ENCODE measurements around the gene RAB18. TPM values are rescaled to one million over a fixed set of nuclear protein-coding genes. Genes with fewer than 3 reads are reported as not detected.
"Not testable (repeated sequence)": the region's sequence is repeated elsewhere in the genome, so short reads cannot be mapped to it uniquely, and the experiment has no call there.

RAB18 gene
- total RNA-seq, 2 donors from 2014 or later = 56.4 to 70.6 TPM

DNA sequence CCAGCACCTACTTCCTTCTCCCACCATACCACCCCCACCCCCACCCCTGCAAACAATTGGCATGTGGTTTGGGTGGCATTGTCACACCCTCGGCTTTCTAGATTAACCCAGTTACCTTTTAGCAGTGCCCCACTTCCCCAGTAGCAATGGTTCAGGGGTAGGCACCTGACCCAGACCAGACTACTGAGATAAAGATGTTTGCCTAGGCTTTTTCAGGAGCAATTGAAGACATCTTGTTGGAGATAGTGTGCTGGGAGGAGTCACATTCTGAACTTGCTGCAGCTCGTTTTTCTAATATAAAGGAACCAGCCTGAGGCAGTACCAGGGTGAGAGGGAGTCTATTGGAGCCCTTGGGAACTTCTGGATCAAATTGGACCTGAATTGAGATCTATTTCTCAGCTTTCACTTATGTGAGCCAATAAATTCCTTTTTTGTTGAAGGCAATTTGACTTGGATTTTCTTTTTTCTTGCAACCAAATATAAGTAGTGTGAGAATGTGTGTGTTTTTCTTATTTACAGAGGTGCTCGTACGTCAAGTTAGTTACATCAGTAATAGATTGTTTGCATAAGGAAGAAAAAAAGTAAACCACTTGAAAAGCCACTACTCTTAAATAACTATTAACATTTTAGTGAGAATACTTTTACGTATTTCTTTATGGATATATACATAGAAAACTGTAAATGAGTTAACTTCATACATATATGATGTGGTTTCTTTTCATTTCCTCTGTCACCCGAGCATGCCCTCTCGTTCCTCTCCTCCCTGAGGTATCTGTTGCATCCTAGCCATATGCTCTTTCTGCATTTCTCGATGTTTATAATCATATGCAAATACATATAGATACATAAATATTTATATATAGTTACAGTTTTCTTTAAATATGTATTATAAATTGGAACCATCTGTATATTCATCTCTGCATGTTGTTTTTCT is 38.0 kb downstream of the RAB18 start:
- DNase-seq (ENCODE audit: low spot score) (no peak), ATAC-seq (no peak)
- Mint-ChIP-seq H3K9me3 (no peaks in the 10 kb centered on the region), H3K4me1 (ENCODE audit: low read depth in 2 of 2) (peaks cover 29 to 30% of the 10 kb centered on the region in 2 donors), H3K27me3 (no peaks in the 10 kb centered on the region), H3K27ac (peak overlapping the region; percentile 61 to 72), H3K4me3 (peak overlapping the region; percentile 54), H3K36me3 (no peaks in the 10 kb centered on the region)

GRCh38 chr10:27542812-27543211 is 38.7 kb downstream of the RAB18 start:
- Mint-ChIP-seq H3K36me3 (no peaks in the 10 kb centered on the region), H3K4me1 (ENCODE audit: low read depth in 2 of 2) (peaks cover 29 to 30% of the 10 kb centered on the region in 2 donors), H3K27ac (peak overlapping the region; percentile 61 to 72), H3K27me3 (no peaks in the 10 kb centered on the region), H3K4me3 (peak overlapping the region; percentile 54), H3K9me3 (no peaks in the 10 kb centered on the region)
- DNase-seq (ENCODE audit: low spot score) = no peak
- no peak for ATAC-seq

- Mint-ChIP-seq H3K27me3 (no peaks in the 10 kb centered on the region), H3K27ac (no peak overlapping the region), H3K36me3 (no peaks in the 10 kb centered on the region), H3K4me3 (no peak overlapping the region), H3K4me1 (ENCODE audit: low read depth in 2 of 2) (peaks cover 16 to 17% of the 10 kb centered on the region in 2 donors), H3K9me3 (no peaks in the 10 kb centered on the region)
- ATAC-seq (no peak), DNase-seq (ENCODE audit: low spot score) (no peak)
Measured at GRCh38 chr10:27547047-27547446, 42.9 kb downstream of the RAB18 start.

GRCh38 chr10:27547482-27547881 is 43.4 kb downstream of the RAB18 start:
- DNase-seq (ENCODE audit: low spot score) (no peak), ATAC-seq (no peak)
- Mint-ChIP-seq H3K9me3 (no peaks in the 10 kb centered on the region), H3K27me3 (no peaks in the 10 kb centered on the region), H3K4me1 (ENCODE audit: low read depth in 2 of 2) (peaks cover 12 to 13% of the 10 kb centered on the region in 2 donors), H3K27ac (no peak overlapping the region), H3K36me3 (no peaks in the 10 kb centered on the region), H3K4me3 (no peak overlapping the region)

DNA sequence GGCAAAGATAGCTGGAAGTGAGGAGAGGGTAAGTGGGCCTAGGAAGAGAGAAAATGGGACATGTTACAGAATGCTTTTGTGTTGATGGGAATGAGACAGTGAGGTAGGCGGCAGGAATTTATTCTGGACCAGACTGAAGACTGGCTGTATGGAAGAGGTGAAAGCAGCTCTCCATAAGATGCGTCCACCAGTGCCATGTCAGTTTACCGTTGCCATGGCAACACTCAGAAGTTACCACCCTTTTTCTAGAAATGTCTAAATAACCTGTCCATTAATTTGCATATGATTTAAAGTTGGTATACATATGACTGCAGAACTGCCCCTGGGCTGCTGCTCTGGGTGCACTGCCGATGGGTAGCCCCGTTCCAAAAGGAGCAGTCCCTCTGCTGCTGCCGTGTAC is 46.7 kb downstream of the RAB18 start:
- no peaks in the 10 kb centered on the region for H3K27me3 Mint-ChIP-seq
- H3K4me3 Mint-ChIP-seq = no peak overlapping the region
- peaks cover 1 to 5% of the 10 kb centered on the region in 2 donors for H3K4me1 Mint-ChIP-seq (ENCODE audit: low read depth in 2 of 2)
- no peak for ATAC-seq
- DNase-seq (ENCODE audit: low spot score) = no peak
- H3K9me3 Mint-ChIP-seq = no peaks in the 10 kb centered on the region
- no peak overlapping the region for H3K27ac Mint-ChIP-seq
- H3K36me3 Mint-ChIP-seq = no peaks in the 10 kb centered on the region

DNA sequence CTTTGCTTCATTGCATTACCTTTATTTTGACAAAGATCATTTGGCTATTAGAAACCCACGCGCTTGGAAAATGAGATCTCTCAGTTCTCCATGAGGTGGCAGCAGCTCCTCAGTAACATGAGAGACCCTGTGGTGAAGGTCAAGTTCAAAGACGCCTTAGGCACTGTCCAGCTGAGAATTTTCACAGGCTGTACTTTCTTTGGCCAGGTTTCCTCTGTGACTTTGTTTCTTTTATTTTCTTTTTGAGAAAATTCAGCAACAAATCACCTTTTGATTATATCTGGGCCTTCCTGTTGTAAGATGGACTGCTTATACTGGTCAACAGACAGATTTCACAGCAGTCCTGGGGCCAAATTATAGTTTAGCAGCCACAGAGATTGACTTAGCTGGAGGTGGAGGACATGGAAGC is 54.5 kb downstream of the RAB18 start:
- Mint-ChIP-seq H3K4me3 (no peak overlapping the region), H3K9me3 (no peaks in the 10 kb centered on the region), H3K27ac (no peak overlapping the region), H3K4me1 (ENCODE audit: low read depth in 2 of 2) (no peaks in the 10 kb centered on the region), H3K27me3 (no peaks in the 10 kb centered on the region), H3K36me3 (no peaks in the 10 kb centered on the region)
- ATAC-seq (no peak), DNase-seq (ENCODE audit: low spot score) (no peak)

- Mint-ChIP-seq H3K36me3 (no peaks in the 10 kb centered on the region), H3K4me3 (no peak overlapping the region), H3K4me1 (ENCODE audit: low read depth in 2 of 2) (peaks cover 14 to 15% of the 10 kb centered on the region in 2 donors), H3K27me3 (no peaks in the 10 kb centered on the region), H3K9me3 (no peaks in the 10 kb centered on the region), H3K27ac (no peak overlapping the region)
- no peak for ATAC-seq
- no peak for DNase-seq (ENCODE audit: low spot score)
Measured at GRCh38 chr10:27561334-27561733, 57.2 kb downstream of the RAB18 start.

GRCh38 chr10:27564398-27564797 is 60.3 kb downstream of the RAB18 start:
- Mint-ChIP-seq H3K27me3 (no peaks in the 10 kb centered on the region), H3K9me3 (peaks cover 4% of the 10 kb centered on the region), H3K27ac (peak overlapping the region; percentile 6 to 79), H3K36me3 (no peaks in the 10 kb centered on the region), H3K4me3 (peak overlapping the region; percentile 27), H3K4me1 (ENCODE audit: low read depth in 2 of 2) (peaks cover 29 to 32% of the 10 kb centered on the region in 2 donors)
- peak in 1 of 2 donors; percentile 75 for ATAC-seq
- no peak for DNase-seq (ENCODE audit: low spot score)

- no peak for DNase-seq (ENCODE audit: low spot score)
- Mint-ChIP-seq H3K9me3 (peaks cover 4% of the 10 kb centered on the region), H3K27ac (peak overlapping the region; percentile 6 to 79), H3K4me3 (peak overlapping the region; percentile 27), H3K36me3 (no peaks in the 10 kb centered on the region), H3K4me1 (ENCODE audit: low read depth in 2 of 2) (peaks cover 29 to 36% of the 10 kb centered on the region in 2 donors), H3K27me3 (no peaks in the 10 kb centered on the region)
- ATAC-seq = no peak
Measured at GRCh38 chr10:27564880-27565279, 60.8 kb downstream of the RAB18 start.

- H3K36me3 Mint-ChIP-seq = no peaks in the 10 kb centered on the region
- peak; percentile 67 to 78 for ATAC-seq
- H3K4me3 Mint-ChIP-seq = peak overlapping the region; percentile 36
- peaks cover 33 to 40% of the 10 kb centered on the region in 2 donors for H3K4me1 Mint-ChIP-seq (ENCODE audit: low read depth in 2 of 2)
- H3K27me3 Mint-ChIP-seq = no peaks in the 10 kb centered on the region
- peaks cover 4% of the 10 kb centered on the region for H3K9me3 Mint-ChIP-seq
- DNase-seq (ENCODE audit: low spot score) = no peak
- peak overlapping the region; percentile 34 to 77 for H3K27ac Mint-ChIP-seq
Measured at GRCh38 chr10:27568196-27569175, 64.4 kb downstream of the RAB18 start.

DNA sequence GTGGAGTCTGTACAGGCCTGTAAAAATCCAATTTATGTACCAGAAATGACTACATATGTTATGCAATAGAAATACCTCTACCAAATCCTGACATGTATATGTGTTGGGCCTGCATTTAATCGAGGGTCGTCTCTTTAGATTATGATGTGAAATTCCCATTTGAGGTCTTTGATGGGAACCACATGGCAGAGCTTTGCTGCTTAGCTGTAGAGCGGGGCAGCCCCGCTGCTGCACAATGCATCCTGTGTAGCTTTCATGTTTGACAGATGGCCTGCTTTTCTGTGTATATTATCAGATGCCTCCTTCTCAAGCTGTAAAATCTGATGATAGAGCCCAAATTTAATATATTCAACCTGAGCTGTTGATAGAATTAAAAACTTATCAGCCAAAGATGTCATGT is 65.8 kb downstream of the RAB18 start:
- no peaks in the 10 kb centered on the region for H3K36me3 Mint-ChIP-seq
- H3K9me3 Mint-ChIP-seq = peaks cover 4% of the 10 kb centered on the region
- peak overlapping the region in 1 of 2 donors; percentile 0 for H3K27ac Mint-ChIP-seq
- H3K4me3 Mint-ChIP-seq = no peak overlapping the region
- DNase-seq (ENCODE audit: low spot score) (no peak), ATAC-seq (no peak)
- H3K27me3 Mint-ChIP-seq = no peaks in the 10 kb centered on the region
- peaks cover 23 to 29% of the 10 kb centered on the region in 2 donors for H3K4me1 Mint-ChIP-seq (ENCODE audit: low read depth in 2 of 2)

DNA sequence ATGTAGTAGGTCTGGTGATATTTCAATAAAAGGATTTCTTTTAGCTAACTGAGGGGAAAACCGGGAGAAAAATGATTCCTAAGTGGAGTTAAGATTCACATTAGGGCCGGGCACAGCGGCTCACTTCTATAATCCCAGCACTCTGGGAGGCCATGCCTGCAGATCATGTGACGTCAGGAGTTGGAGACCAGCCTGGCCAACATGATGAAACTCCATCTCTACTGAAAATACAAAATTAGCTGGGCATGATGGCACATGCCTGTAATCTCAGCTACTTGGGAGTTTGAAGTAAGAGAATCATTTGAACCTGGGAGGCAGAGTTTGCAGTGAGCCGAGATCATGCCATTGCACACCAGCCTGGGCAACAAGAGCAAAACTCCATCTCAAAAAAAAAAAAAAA is 72.9 kb downstream of the RAB18 start:
- not testable (repeated sequence) for H3K36me3 Mint-ChIP-seq; ATAC-seq; H3K4me3 Mint-ChIP-seq; H3K9me3 Mint-ChIP-seq; DNase-seq (ENCODE audit: low spot score); H3K27ac Mint-ChIP-seq; H3K4me1 Mint-ChIP-seq (ENCODE audit: low read depth in 2 of 2); H3K27me3 Mint-ChIP-seq

DNA sequence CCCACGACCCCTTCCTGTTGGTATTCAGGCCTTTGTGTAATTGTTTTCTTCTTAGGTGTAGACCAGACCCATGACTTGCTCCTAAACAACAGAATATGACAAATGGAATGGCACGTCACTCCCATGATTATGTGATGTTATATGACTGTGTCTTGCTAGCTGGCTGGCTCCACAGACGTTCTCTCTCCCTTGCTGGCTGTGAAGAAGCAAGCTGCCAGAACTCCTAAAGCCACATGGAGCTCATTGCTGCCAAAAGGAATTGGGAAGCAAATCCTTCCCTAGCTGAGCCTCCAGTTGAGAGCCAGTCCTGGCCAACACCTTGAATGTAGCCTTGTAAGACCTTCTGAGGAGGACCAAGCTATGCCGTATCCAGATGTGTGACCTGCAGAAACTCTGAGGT is 74.2 kb downstream of the RAB18 start:
- no peaks in the 10 kb centered on the region for H3K9me3 Mint-ChIP-seq
- H3K36me3 Mint-ChIP-seq = no peaks in the 10 kb centered on the region
- H3K4me1 Mint-ChIP-seq (ENCODE audit: low read depth in 2 of 2) = peaks cover under 1 to 1% of the 10 kb centered on the region in 2 donors
- no peak overlapping the region for H3K27ac Mint-ChIP-seq
- DNase-seq (ENCODE audit: low spot score) (no peak), ATAC-seq (no peak)
- no peak overlapping the region for H3K4me3 Mint-ChIP-seq
- H3K27me3 Mint-ChIP-seq = peaks cover 0 to 3% of the 10 kb centered on the region in 2 donors

Data from natural killer cell treated with Interleukin-12 subunit alpha and Interleukin-12 subunit beta and Interleukin-15 and Interleukin-18, amount 100 ng/mL, for 72 hours (primary cell).